A172 (cell line): ENCODE measurements around the gene ABCC5. TPM values are rescaled to one million over a fixed set of nuclear protein-coding genes. Genes with fewer than 3 reads are reported as not detected.

ENCODE experiments used
- DNase-seq: peaks from one replicate; pipeline ENCODE4 v3.0.0-alpha.2; 2015; ENCODE audit warnings: low spot score
- total RNA-seq: library from RNA; depleted of rRNA; stranded (reverse); fragments of >200 nt; shearing (Covaris generic); gene quantifications from 2 replicates; pipeline ENCODE4 v1.2.3, GENCODE V29; 2014

Gene ABCC5
- total RNA-seq, 1 experiment from 2014 or later = 16.6 TPM

GRCh38 chr3:183922421-183922820, 95.3 kb downstream of the ABCC5 start:
- no peak for DNase-seq

- DNase-seq = no peak
These were observed 96.6 kb downstream of the ABCC5 start for GRCh38 chr3:183921096-183921495.

GRCh38 chr3:183920416-183920815, 97.3 kb downstream of the ABCC5 start:
- DNase-seq = no peak

GRCh38 chr3:183918178-183918577, 99.5 kb downstream of the ABCC5 start:
- DNase-seq = no peak

- no peak for DNase-seq
These were observed 99.9 kb downstream of the ABCC5 start for GRCh38 chr3:183917776-183918175.

GRCh38 chr3:183914856-183915255, 102.8 kb downstream of the ABCC5 start:
- DNase-seq = no peak

GRCh38 chr3:183913580-183913920, 104.1 kb downstream of the ABCC5 start:
- DNase-seq = no peak

GRCh38 chr3:183912895-183913579, 104.6 kb downstream of the ABCC5 start:
- DNase-seq = no peak

- DNase-seq = no peak
These were observed 105.7 kb downstream of the ABCC5 start for GRCh38 chr3:183911763-183912506.

- no peak for DNase-seq
These were observed 106.6 kb downstream of the ABCC5 start for GRCh38 chr3:183911087-183911486.

GRCh38 chr3:183909030-183909600, 108.6 kb downstream of the ABCC5 start:
- DNase-seq = no peak

GRCh38 chr3:183907911-183908331, 109.8 kb downstream of the ABCC5 start:
- no peak for DNase-seq

GRCh38 chr3:183907176-183907575, 110.5 kb downstream of the ABCC5 start:
- DNase-seq = no peak

GRCh38 chr3:183906234-183906921, 111.3 kb downstream of the ABCC5 start:
- no peak for DNase-seq

GRCh38 chr3:183904833-183905780, 112.6 kb downstream of the ABCC5 start:
- DNase-seq = no peak

GRCh38 chr3:183898028-183898431, 119.7 kb downstream of the ABCC5 start:
- no peak for DNase-seq

GRCh38 chr3:183897606-183898005, 120.1 kb downstream of the ABCC5 start:
- no peak for DNase-seq

- no peak for DNase-seq
These were observed 121.1 kb downstream of the ABCC5 start for GRCh38 chr3:183896610-183897009.

GRCh38 chr3:183896184-183896583, 121.5 kb downstream of the ABCC5 start:
- DNase-seq = no peak

GRCh38 chr3:183895774-183896173, 121.9 kb downstream of the ABCC5 start:
- DNase-seq = no peak

GRCh38 chr3:183895296-183895695, 122.4 kb downstream of the ABCC5 start:
- peak; percentile 55 for DNase-seq
